SK-N-SH (cell line): ENCODE results near the gene ALDH16A1.

ENCODE experiments used
- EP300 ChIP-seq, 2 experiments: IDR thresholded peaks; 2 replicates each; pipeline versions ENCODE4 v1.4.0 to v1.6.1; 2012; ENCODE audit warnings: borderline replicate concordance in 1 of 2, low read depth in 1 of 2, low read length in 1 of 2
- NFIC ChIP-seq: IDR thresholded peaks from 2 replicates; pipeline ENCODE4 v1.4.0; 2012; ENCODE audit warnings: borderline replicate concordance
- SIN3A ChIP-seq: IDR thresholded peaks from 2 replicates; pipeline ENCODE4 v1.6.1; 2012; ENCODE audit warnings: low read depth, mild to moderate bottlenecking, low read length, moderate library complexity, borderline replicate concordance
- TF ChIP-seq, protein P1 (sequence below): fragments of 200-600 bp; sonication (generic); IDR thresholded peaks from 2 replicates; pipeline ENCODE4 v1.6.1; 2017; ENCODE audit warnings: antibody characterized with exemption, mild to moderate bottlenecking, moderate library complexity

DNA sequence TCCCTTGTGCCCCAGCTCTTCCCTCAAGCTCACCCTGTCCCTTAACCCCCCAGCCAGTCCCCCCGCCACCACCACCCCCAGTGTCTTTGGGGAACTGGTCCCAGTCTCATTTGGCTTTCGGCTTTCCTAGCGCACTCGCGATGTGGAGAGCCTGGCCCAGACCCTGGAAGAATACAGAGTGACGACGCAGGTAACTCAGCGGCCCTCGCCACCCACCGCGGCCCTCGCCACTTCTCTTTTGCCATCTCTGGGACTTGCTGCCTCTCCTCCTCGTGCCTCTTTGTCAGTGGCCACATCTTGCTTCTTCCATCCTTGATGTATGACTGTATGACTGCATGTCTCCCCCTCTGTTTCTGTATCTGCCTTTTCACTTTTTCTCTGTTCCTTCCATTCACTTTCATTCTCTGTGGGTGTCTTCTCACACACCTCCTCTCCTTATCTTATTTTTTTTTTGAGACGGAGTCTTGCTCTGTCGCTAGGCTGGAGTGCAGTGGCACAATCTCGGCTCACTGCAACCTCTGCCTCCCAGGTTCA, 45.5 kb upstream of the ALDH16A1 start:
- TF ChIP-seq, protein P1, sequence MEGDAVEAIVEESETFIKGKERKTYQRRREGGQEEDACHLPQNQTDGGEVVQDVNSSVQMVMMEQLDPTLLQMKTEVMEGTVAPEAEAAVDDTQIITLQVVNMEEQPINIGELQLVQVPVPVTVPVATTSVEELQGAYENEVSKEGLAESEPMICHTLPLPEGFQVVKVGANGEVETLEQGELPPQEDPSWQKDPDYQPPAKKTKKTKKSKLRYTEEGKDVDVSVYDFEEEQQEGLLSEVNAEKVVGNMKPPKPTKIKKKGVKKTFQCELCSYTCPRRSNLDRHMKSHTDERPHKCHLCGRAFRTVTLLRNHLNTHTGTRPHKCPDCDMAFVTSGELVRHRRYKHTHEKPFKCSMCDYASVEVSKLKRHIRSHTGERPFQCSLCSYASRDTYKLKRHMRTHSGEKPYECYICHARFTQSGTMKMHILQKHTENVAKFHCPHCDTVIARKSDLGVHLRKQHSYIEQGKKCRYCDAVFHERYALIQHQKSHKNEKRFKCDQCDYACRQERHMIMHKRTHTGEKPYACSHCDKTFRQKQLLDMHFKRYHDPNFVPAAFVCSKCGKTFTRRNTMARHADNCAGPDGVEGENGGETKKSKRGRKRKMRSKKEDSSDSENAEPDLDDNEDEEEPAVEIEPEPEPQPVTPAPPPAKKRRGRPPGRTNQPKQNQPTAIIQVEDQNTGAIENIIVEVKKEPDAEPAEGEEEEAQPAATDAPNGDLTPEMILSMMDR = no peak
- TF ChIP-seq NFIC = no peak
- TF ChIP-seq SIN3A = no peak
- TF ChIP-seq EP300 (IDR thresholded peaks at IDR 0.05; ENCODE audit: borderline replicate concordance in 1 of 2, low read depth in 1 of 2, low read length in 1 of 2) = no peak
